HG02943 (cell line): ENCODE data around the gene LBHD2.
"Not testable (repeated sequence)": the region's sequence is repeated elsewhere in the genome, so short reads cannot be mapped to it uniquely, and the experiment has no call there.

Experiments used
- ATAC-seq: cut with Tn5 transposase; IDR thresholded peaks from one replicate; pipeline ENCODE4 v1.9.1; 2021; ENCODE audit warnings: mild to moderate bottlenecking, low read depth, moderate library complexity; ENCODE audit not compliant: unreplicated experiment

LBHD2 gene

GRCh38 chr14:103102689-103103260, 18.8 kb downstream of the LBHD2 start:
- no peak for ATAC-seq

DNA sequence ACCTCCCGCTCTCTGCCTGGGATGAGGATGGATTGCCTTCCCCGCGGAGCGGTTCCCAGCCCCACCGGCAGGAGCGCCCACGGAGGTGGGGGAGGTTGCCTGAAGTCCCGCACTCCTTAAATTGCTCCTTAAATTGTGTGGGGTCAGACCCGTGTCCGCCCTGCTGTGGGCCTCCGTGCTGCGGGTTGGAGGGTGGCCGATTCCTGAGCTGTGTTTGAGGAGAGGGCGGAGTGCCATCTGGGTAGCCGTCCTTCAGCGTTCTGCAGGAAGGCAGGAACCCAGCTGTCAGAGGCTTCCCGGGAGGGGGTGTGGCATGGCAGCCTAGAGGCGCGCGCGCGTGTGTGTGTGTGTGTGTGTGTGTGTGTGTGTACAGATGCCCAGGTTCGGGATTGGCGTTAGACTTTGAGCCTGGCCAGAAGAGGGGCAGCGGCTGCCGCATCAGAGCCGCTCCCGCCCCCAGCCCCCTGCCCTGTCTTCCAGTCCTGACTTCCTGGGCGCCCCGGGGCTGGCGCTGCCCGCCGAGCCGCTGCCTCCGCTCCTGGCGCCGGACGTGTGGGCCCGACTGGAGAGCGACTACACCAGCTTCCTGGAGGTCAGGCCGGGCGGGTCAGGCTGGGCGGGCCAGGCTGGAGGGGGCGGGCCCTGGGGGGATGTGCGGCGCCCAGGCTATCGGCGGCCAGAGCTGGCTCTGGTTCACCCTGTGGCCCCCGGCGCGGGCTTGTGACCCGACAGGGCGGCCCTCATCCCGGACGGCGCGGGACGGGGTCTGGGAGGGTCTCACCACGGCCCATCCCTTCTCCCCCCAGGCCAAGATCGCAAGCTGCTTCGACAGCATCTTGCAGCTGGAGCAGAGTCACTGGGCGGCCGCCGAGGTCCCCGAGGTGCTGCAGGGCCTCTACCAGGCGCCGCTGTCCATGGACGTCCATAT, 19.7 kb downstream of the LBHD2 start:
- no peak for ATAC-seq

DNA sequence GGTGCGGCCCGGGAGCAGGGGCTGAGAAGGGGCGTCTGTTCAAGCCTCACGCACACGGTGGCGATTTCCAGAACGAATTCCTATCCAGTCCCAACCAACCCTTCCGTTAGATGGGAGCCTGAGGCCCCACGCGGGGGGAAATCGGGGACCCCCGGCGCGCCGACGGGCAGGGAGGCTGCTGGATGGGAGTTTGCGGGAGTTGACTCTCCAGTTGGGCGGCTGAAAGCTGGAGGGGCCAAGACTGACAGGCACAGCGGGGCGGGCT, 20.3 kb downstream of the LBHD2 start:
- ATAC-seq = no peak

GRCh38 chr14:103104654-103105452, 20.8 kb downstream of the LBHD2 start:
- ATAC-seq = no peak

GRCh38 chr14:103105580-103106150, 21.7 kb downstream of the LBHD2 start:
- ATAC-seq = no peak

DNA sequence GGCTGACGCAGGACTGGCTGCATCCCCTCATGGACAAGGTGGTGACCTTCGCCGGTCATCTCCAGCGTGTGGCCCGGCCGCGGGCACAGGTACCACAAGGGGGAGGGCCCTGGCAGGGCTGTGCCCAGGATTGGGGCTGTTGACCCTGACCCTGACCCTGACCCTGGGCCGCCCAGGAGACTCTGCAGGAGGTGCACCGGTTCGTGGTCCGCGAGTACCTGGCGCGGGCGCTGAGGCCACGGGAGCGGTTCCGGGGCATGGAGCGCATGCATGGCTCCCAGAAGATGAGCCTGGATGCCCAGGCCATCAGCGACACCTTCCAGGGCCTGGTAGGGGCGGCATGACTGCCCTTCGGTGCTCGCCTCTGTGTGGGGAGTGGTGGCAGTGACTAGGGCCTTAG, 23.4 kb downstream of the LBHD2 start:
- no peak for ATAC-seq

GRCh38 chr14:103107941-103108748, 24.1 kb downstream of the LBHD2 start:
- no peak for ATAC-seq

GRCh38 chr14:103108749-103109207, 24.8 kb downstream of the LBHD2 start:
- ATAC-seq = no peak

DNA sequence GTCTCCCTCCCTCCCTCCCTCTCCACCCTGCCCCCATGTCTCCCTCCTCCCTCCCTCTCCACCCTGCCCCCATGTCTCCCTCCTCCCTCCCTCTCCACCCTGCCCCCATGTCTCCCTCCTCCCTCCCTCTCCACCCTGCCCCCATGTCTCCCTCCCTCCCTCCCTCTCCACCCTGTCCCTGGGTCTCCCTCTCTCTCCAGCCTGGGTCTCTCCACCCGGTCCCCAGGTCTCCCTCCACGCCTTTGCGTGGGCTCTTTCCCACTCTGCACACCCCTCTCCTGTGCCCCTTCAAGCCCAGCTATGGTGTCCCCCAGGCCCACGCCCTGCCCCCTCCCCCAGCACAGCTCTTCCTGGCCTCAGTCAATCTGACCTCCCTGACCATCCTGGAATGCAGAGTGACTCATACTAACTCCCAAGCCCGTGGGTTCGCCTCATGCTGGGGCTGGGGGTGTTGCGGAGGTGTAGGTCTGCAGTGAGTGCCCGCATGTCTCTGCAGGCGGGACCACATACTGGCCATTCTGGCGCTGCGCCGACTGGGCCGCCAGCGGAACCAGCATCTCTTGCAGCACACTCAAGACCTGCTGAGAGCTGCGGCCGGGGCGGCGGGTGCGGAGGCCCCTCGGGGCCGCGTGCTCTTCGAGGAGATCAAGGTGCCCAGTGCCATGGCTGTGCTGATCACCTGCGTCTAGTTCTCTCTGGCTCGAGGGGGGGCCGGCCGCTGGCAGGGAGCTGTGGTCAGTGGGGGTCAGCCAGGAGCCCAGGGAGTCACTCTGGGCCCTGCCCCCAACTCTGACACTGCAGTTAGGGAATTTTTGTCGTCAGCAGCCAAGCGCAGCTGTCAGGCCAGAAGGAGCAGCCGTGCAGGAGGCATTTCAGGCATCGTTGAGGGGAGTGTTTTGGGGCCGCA, 25.8 kb downstream of the LBHD2 start:
- no peak for ATAC-seq

DNA sequence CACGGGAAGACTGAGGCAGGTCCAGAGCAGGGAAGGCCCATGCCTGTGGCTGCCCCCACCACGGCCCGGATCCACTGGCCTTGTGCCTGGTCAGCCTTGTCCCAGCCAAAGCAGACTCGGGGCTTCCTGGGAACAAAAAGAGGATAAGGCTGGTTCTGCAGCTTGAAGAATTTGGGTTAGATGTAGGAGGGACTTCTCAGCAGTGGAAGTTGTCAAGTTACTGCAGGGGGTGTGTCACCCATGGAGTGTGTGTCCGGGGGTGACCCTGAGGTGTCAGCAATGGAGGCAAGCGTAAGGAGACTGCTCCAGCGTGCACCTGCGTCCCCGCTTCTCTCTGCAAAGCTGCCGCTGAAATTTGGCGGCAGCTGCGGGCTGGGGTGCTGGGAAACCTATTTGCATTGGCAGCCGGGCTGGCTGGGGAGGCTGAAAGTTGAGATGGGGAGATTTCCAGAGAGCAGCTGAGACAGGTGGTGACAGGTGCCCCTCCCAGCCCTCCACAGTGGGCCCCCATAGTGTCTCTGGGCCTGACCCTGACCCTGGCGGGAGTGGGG, 26.7 kb downstream of the LBHD2 start:
- ATAC-seq = no peak

GRCh38 chr14:103111232-103111868, 27.3 kb downstream of the LBHD2 start:
- ATAC-seq = no peak

- ATAC-seq = no peak
Observed at GRCh38 chr14:103112400-103113243, 28.6 kb downstream of the LBHD2 start.

DNA sequence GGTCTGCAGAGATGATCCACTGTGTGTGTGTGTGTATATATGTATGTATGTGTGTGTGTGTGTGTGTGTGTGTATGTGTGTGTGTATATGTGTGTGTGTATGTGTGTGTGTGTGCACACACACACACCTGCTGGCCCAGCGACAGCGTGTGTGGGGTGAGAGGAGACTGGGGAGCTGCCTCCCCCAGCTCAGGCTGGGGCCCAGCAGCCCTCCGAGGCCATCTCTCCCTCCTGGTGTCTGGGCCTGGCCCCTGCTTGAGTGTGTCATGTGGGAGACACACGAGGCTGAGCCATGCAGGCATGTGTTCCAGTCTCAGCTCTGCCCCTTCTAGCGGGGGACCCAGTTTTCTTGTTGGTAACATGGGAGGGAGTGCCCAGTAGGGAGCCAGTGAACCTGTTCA, 29.3 kb downstream of the LBHD2 start:
- no peak for ATAC-seq

DNA sequence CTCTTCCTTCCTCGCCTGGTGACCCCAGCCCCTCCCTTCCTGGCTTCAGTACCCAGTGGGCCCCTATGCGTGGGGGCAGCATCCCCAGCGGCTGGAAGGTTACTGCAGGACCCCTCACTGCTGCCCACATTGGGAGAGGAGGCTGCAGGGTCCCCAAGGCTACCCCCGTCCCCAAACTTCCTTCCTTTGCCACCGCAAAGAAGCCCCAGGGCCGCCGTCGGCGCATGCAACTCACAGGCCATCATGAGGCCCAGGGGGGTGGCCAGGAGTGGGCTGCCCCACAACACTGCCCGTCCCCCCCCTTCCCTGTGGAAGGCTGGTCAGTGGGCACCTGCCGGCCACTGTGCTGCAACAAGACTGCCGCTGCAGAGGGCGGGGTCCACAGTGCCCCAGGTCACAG, 29.8 kb downstream of the LBHD2 start:
- ATAC-seq = no peak

GRCh38 chr14:103115086-103115679, 31.2 kb downstream of the LBHD2 start:
- not testable (repeated sequence) for ATAC-seq

DNA sequence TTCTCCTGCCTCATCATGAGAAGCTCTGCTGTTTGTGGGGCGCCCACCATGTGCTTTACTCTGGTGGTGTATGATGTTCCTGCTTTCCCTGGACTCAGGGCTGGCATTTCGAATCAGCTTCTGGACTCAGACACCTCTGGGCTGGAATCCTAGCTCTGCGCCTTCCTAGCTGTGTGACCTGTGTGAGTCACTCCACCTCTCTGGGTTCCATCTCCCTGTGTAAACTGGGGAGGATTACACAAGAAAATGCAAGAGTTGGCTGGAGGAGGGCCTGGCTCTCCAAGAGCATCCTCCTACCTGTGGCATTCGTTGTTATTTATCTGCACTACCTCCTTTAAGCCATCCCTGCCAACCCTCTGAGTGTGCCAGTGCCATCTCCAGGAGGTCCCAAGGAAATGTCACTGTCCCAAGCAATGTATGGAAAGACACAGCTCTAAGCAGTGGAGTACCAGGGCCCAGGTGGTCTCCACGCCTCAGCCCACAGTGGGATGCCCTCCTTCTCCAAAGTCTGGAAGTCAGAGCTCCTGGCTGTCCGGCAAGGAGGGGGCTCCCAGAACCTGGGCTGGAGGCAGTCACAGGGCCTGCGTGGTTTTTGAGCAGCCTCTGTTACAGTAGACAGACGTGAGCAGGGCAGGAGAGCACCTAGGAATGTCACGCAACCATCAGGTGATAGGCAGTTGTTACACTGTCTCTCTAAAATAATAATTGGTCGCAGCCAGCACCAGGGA, 32.0 kb downstream of the LBHD2 start:
- no peak for ATAC-seq

GRCh38 chr14:103116636-103117035, 32.6 kb downstream of the LBHD2 start:
- ATAC-seq = no peak
